ENCODE data around the gene RIMBP2. TPM values are rescaled to one million over a fixed set of nuclear protein-coding genes. Genes with fewer than 3 reads are reported as not detected.

RIMBP2 gene
- total and polyA plus RNA-seq, 2 experiments from 2014 or later, result not detected

- no peak for DNase-seq
- H3K9me3 ChIP-seq (ENCODE audit: low read depth), result no peaks in the 10 kb centered on the region
- no peak overlapping the region for H3K4me2 ChIP-seq (ENCODE audit: unreplicated experiment)
- H3K36me3 ChIP-seq (ENCODE audit: low read depth), result no peaks in the 10 kb centered on the region
- H3K4me1 ChIP-seq (ENCODE audit: insufficient read depth), result no peaks in the 10 kb centered on the region
- H3F3A ChIP-seq (ENCODE audit: insufficient read depth), result no peaks in the 10 kb centered on the region
- no peak overlapping the region for H3K4me3 ChIP-seq
- in situ Hi-C loops (cut with MboI), result no loop called here
- no peaks in the 10 kb centered on the region for H4K20me1 ChIP-seq (ENCODE audit: insufficient read depth)
- H3K9ac ChIP-seq, result no peak overlapping the region
- H2AFZ ChIP-seq, result no peak overlapping the region
- no peaks in the 10 kb centered on the region for H3K27me3 ChIP-seq (replicated peaks; ENCODE audit: insufficient read depth)
- no peaks in the 10 kb centered on the region for H3K79me2 ChIP-seq (ENCODE audit: insufficient read depth)
- 13 to 23% methylated on average over 2 of the region's 2 CpGs for WGBS, 2 experiments (ENCODE audit: low coverage in 1 of 2, low lambda C conversion rate in 2 of 2, missing lambda C conversion rate in 2 of 2)
- H3K9me2 ChIP-seq (ENCODE audit: insufficient read depth), result no peaks in the 10 kb centered on the region
- no peak for TF ChIP-seq EZH2 (IDR thresholded peaks at IDR 0.05; ENCODE audit: insufficient read depth, poor library complexity, severe bottlenecking)
- TF ChIP-seq EZH2phosphoT487 (IDR thresholded peaks at IDR 0.05; ENCODE audit: insufficient read depth, low read depth), result no peak
- H3K27ac ChIP-seq, result no peak overlapping the region
Measured at GRCh38 chr12:130367003-130367402, 349.1 kb downstream of the RIMBP2 start.

GRCh38 chr12:130366159-130366558 is 349.9 kb downstream of the RIMBP2 start:
- Histone ChIP-seq H3K9ac (no peak overlapping the region), H3K4me3 (no peak overlapping the region), H2AFZ (no peak overlapping the region), H3F3A (ENCODE audit: insufficient read depth) (no peaks in the 10 kb centered on the region), H3K79me2 (ENCODE audit: insufficient read depth) (no peaks in the 10 kb centered on the region), H3K9me2 (ENCODE audit: insufficient read depth) (no peaks in the 10 kb centered on the region), H4K20me1 (ENCODE audit: insufficient read depth) (no peaks in the 10 kb centered on the region), H3K27ac (no peak overlapping the region), H3K9me3 (ENCODE audit: low read depth) (no peaks in the 10 kb centered on the region), H3K4me1 (ENCODE audit: insufficient read depth) (no peaks in the 10 kb centered on the region), H3K4me2 (ENCODE audit: unreplicated experiment) (no peak overlapping the region), H3K27me3 (replicated peaks; ENCODE audit: insufficient read depth) (no peaks in the 10 kb centered on the region), H3K36me3 (ENCODE audit: low read depth) (no peaks in the 10 kb centered on the region)
- DNase-seq, result no peak
- in situ Hi-C loops (cut with MboI), result no loop called here
- WGBS, 2 experiments (ENCODE audit: low coverage in 1 of 2, low lambda C conversion rate in 2 of 2, missing lambda C conversion rate in 2 of 2), result 22 to 25% methylated on average over 7 of the region's 7 CpGs
- TF ChIP-seq EZH2phosphoT487 (IDR thresholded peaks at IDR 0.05; ENCODE audit: insufficient read depth, low read depth) (no peak), EZH2 (IDR thresholded peaks at IDR 0.05; ENCODE audit: insufficient read depth, poor library complexity, severe bottlenecking) (no peak)

GRCh38 chr12:130364578-130364977 is 351.5 kb downstream of the RIMBP2 start:
- DNase-seq, result no peak
- Histone ChIP-seq H2AFZ (no peak overlapping the region), H3K79me2 (ENCODE audit: insufficient read depth) (no peaks in the 10 kb centered on the region), H3F3A (ENCODE audit: insufficient read depth) (no peaks in the 10 kb centered on the region), H3K4me1 (ENCODE audit: insufficient read depth) (no peaks in the 10 kb centered on the region), H3K4me3 (no peak overlapping the region), H3K36me3 (ENCODE audit: low read depth) (no peaks in the 10 kb centered on the region), H3K9me3 (ENCODE audit: low read depth) (no peaks in the 10 kb centered on the region), H4K20me1 (ENCODE audit: insufficient read depth) (no peaks in the 10 kb centered on the region), H3K27ac (no peak overlapping the region), H3K4me2 (ENCODE audit: unreplicated experiment) (no peak overlapping the region), H3K9me2 (ENCODE audit: insufficient read depth) (no peaks in the 10 kb centered on the region), H3K27me3 (replicated peaks; ENCODE audit: insufficient read depth) (no peaks in the 10 kb centered on the region), H3K9ac (no peak overlapping the region)
- 28 to 32% methylated on average over 2 of the region's 2 CpGs for WGBS, 2 experiments (ENCODE audit: low coverage in 1 of 2, low lambda C conversion rate in 2 of 2, missing lambda C conversion rate in 2 of 2)
- in situ Hi-C loops (cut with MboI), result no loop called here
- TF ChIP-seq EZH2 (IDR thresholded peaks at IDR 0.05; ENCODE audit: insufficient read depth, poor library complexity, severe bottlenecking) (no peak), EZH2phosphoT487 (IDR thresholded peaks at IDR 0.05; ENCODE audit: insufficient read depth, low read depth) (no peak)

GRCh38 chr12:130362060-130362459 is 354.0 kb downstream of the RIMBP2 start:
- H3K4me3 ChIP-seq, result no peak overlapping the region
- H3K27ac ChIP-seq, result no peak overlapping the region
- no peaks in the 10 kb centered on the region for H4K20me1 ChIP-seq (ENCODE audit: insufficient read depth)
- 13 to 18% methylated on average over 5 of the region's 5 CpGs for WGBS, 2 experiments (ENCODE audit: low coverage in 1 of 2, low lambda C conversion rate in 2 of 2, missing lambda C conversion rate in 2 of 2)
- no peaks in the 10 kb centered on the region for H3F3A ChIP-seq (ENCODE audit: insufficient read depth)
- H2AFZ ChIP-seq, result no peak overlapping the region
- no peaks in the 10 kb centered on the region for H3K36me3 ChIP-seq (ENCODE audit: low read depth)
- in situ Hi-C loops (cut with MboI), result no loop called here
- H3K79me2 ChIP-seq (ENCODE audit: insufficient read depth), result no peaks in the 10 kb centered on the region
- no peaks in the 10 kb centered on the region for H3K4me1 ChIP-seq (ENCODE audit: insufficient read depth)
- H3K27me3 ChIP-seq (replicated peaks; ENCODE audit: insufficient read depth), result no peaks in the 10 kb centered on the region
- no peaks in the 10 kb centered on the region for H3K9me3 ChIP-seq (ENCODE audit: low read depth)
- TF ChIP-seq EZH2 (IDR thresholded peaks at IDR 0.05; ENCODE audit: insufficient read depth, poor library complexity, severe bottlenecking), result no peak
- no peak for TF ChIP-seq EZH2phosphoT487 (IDR thresholded peaks at IDR 0.05; ENCODE audit: insufficient read depth, low read depth)
- no peak overlapping the region for H3K4me2 ChIP-seq (ENCODE audit: unreplicated experiment)
- no peak overlapping the region for H3K9ac ChIP-seq
- no peaks in the 10 kb centered on the region for H3K9me2 ChIP-seq (ENCODE audit: insufficient read depth)
- no peak for DNase-seq
